NCI-H1930 (cell line): ENCODE data around the gene DVL2.

Experiments
- DNase-seq, 2 experiments: peaks; one replicate each; lab custom pipeline; 2025; lab: John Stamatoyannopoulos, UW

DVL2 gene

DNA sequence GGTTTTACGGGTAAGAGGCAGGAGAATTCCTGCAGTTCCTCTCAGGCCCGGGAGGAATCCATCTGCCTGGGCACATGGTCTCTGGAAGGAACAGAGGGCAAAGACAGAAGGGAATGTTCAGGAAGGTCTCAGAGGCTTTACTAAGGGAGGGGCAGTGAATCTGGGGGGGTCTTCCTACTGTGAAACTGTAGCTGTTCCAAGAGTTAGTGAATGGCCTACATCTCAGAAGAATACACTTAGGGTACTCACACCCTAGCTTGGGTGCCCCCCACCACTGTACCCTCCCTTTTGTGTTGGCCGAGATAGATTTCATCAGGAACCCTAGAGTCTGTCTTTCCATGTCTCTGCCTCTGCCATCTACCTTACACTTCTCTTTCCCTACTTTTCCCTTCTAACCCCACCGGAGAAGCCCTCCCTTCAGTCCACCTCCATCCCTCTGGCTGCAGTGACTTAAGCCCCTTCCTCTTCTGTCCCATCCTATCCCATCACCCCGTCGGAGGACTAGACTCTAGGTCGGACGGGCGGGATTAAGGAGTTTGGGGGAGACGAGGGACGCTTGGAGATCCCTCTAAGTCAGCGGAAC, 15.0 kb downstream of the DVL2 start:
- no peak for DNase-seq

- DNase-seq, result no peak
These were observed 15.6 kb downstream of the DVL2 start for GRCh38 chr17:7218758-7219157.

DNA sequence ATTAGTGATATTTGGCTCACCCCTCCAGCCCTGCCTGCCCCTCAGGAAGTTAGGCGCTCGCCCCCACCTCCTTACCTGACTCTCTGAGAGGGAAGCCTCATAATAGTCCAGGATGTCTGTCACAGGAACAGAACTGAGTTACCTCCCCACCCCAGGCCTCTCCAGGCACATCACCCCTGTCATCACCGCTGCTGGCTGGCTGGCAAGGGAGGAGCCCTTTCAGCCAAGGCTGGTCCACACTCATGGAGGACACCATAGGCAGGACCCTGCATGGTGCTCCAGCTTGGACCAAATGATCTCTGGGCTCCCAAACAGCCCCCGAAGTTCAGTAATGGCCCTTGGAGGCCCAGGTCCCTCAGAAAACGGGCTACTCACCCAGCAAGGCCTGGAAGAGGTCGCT, 16.2 kb downstream of the DVL2 start:
- DNase-seq, result no peak

DNA sequence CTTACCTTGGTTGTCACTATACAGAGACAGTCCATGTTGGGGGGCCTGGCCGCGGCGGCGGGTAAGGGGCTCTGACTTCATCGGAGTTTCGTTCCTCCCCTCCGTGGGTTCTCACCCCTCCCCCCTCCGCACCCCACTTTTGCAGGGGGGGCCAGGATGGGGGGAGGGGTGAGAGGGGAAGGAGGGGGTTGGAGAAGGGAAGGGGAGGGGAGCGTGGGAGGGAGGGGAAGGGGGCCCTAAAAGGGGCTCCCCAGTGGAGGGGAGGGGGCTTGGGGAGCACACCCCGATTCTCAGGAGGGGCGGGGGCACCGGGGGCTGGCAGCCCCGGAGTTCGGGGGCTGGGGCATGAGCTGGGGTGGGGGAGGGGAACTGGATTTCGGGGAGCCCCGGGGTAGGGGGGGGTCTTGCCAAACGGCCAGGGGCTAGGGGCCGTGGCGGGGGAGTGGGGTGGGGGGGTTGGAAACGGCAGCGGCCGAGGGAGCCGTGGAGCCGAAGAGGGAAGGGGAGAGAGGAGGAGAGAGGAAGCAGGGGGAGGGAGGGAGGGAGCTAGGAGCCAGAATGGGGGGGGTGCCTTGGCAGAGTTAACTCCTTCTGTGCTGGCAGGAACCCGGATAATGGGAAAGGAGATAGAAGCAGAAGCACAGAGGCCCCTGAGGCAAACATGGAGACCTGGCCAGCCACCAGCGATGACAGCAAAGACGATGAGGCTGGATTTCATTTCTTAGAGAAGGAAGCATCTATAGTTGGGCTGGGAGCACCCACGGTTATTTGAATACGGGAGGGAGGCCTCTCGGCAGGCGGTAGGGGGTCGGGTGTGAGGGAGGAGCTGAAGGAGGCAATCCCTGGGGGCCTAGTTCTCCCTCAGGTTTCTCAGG, 17.0 kb downstream of the DVL2 start:
- no peak for DNase-seq

DNA sequence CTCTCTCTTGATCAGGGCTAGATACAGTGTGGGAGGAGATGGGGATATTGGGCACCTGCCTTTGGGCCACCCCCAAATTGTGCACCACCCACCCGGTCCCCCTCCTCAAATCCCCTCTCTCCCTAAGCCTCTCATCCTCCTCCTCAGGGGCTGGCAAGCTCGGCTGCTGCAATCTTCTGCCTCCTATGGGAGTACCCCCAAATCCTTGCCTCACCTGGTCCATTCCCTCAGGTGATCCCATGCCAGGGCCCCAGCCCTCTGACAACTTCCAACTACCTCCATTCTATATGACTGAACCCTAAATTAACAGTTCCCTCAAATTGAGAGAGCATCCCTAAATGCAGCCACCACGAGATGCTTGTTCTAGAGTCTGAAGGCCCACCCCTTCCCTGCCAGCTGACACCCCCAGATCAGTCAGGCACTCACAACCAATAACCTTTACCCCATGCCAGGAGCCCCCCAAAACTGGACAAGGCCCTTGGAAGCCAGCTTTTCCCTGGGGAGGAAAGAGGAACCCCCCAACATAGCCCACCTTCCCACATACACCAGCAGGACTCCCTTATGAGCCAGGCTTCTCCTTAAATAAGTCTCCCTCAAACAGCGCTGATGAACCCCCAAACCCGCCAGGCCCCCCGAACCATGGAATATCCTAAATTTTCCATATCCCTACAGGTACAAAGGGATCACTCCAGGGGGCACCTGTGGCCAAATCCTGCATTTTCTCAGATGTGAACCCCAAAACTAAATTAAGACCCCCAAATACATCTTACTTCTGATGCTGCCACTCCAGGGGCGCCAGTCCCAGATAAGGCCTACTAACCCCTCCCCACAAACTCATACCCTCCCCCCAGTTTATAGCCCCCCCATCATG, 17.8 kb downstream of the DVL2 start:
- DNase-seq, result no peak

DNA sequence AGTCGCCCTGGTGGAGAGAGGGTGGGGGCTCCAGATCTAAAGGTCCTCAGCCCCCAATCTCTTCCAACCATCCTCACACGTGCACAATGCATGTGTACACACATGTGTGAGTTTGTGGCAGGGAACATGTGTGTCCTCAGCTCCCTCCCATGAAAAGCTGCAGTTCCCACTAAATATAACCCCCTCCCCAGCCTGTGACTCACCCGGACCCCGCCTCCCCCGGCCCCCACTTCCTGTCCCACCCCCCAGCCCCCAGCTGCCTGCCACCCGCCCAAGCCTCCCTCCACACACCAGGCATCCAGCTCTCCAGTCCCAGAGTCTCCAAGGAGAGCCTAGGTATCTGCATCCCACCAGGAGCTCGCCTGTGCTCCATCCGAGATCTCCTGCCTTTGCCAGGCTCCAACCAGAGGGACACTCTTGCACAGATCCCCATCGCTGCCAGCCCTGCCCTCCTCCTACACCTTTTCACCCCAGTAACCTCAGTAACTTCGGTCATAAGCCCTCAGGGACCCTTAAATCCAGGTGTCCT, 18.6 kb downstream of the DVL2 start:
- DNase-seq, result no peak

- DNase-seq, result no peak
These were observed 19.1 kb downstream of the DVL2 start for GRCh38 chr17:7215136-7215638.

- peak; percentile 99 for DNase-seq
These were observed 19.8 kb downstream of the DVL2 start for GRCh38 chr17:7214300-7215135.

DNA sequence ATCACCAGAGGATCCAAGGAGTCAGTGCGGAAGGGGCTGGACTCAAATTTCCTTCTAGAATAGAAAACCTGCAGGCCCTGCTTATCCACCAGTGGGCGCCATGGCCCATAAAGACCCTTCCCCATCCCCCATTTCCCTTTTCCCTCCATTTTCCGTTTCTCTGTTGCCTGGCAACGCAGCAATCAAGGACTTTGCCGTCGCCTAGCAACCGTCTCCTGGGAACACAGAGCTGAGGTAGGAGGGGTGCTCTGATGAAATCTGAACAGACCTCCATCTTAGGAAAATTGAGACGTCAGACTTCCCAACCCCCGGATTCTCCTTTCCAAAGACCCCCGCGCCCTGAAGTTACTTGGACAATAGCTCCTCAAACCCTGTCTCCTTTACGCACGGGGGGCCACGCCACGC, 20.4 kb downstream of the DVL2 start:
- DNase-seq, result peak; percentile 98 to 99

- no peak for DNase-seq
These were observed 22.6 kb downstream of the DVL2 start for GRCh38 chr17:7211491-7212273.

DNA sequence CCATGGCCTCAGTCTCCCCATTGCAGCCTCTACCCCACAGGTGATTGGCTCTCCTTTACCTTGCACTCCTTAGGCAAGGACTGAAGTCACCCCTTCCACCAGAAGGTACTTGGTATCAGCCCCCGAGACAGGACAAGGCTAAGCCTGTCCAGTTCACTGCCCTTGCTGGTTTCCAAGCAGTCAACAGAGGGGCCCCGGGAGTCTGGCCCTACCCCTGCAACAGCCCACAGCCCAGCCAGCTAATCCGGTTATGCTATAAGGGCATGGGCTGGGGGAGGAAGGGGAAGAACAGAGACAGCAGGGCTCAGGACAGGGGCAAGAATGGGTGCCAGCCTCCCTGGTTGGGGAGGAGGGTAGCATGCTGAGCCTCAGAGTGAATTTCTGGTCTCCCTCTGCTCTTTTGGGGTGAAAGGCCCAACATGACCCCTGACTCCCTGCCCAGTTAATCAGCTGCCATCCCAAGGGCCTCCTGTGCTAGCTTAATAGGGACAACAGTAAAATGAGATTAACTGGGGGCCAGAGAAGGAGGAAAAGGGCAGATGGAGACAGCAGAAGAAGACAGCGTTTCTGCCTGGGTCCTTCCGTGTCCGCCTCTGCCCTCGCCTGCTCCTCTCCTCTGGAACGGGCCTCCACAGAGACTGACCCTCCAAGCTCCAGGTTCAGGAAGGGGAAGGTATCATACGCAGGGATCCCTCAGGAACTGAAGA, 25.4 kb downstream of the DVL2 start:
- no peak for DNase-seq

GRCh38 chr17:7208027-7208571, 26.2 kb downstream of the DVL2 start:
- DNase-seq, result no peak

DNA sequence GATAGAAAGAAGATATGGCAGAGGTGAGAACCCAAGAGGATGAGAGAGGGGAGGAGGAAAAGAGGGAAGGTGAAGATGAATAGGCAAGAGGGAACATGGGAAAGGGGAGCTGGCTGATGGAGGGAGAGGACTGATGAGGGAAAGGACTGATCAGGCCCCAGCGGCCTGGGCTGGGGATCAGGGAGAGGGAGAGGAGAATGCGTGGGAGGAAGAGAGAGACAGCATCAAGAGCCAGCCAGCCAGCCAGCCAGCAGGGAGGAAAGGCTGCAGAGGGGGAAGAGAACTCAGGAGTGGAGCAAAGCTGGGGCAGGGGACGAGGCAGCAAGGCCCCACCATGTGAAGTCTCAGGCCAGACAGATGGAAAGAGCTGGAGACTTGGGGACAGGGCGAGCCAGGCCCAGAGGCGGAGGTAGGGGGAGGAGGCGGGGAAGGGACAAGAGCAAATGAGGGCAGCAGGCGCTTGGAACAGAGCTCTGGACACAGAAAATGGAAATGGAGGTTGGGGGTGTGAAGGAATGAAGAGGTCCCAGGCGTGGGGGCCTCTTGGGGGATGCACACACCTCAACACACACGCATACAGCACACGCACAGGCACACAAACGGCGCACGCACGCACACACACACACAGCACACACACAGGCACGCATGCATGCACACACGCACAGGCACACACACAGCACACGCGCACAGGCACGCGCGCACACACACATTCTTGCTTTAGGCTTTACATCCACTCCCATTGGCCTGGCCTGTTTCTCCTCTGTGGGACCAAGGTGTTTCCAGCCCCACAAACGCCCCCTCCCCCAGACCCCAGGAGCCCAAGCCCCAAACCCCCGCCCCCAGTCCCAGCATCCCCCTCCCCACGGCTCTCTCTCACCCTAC, 27.0 kb downstream of the DVL2 start:
- no peak for DNase-seq

DNA sequence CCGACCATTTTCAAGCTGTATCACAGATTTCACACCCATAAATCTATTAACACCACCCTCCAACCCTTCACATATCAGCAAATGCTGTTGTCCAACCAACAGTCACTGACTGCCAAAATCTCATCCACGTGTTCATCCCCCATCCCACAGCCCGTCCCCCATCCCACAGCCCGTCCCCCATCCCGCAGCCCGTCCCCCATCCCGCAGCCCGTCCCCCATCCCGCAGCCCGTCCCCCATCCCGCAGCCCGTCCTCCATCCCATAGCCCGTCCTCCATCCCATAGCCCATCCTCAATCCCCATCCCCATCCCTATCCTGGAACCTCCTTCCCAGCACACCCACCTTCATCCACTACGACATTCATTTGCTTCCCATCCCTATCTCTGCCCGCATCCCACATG, 28.8 kb downstream of the DVL2 start:
- no peak for DNase-seq

GRCh38 chr17:7204828-7205461, 29.4 kb downstream of the DVL2 start:
- peak; percentile 90 to 92 for DNase-seq

GRCh38 chr17:7204336-7204735, 30.0 kb downstream of the DVL2 start:
- no peak for DNase-seq

GRCh38 chr17:7203391-7203790, 30.9 kb downstream of the DVL2 start:
- DNase-seq, result no peak
